ENCODE data around the gene TFIP11.

TFIP11 gene

DNA sequence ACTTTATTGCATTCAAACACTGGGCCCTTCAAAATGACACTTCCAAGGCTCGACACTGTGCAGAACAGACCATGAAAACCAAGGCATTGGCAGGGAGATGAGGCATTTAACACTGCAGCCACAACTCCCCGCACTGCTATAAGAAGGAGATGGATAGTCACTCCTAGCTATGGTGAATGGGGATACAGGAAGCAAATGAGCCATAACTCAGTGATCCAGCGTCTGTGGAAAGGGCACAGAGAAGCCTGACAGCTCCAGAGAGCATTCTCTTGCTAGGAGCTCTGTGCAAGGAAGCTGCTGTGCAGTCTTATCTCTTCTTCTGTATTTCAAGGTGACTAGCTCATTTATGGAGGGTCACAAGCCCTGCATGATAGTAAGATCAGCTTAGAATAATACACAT, 49.6 kb downstream of the TFIP11 start:
- TF ChIP-seq, protein P1, sequence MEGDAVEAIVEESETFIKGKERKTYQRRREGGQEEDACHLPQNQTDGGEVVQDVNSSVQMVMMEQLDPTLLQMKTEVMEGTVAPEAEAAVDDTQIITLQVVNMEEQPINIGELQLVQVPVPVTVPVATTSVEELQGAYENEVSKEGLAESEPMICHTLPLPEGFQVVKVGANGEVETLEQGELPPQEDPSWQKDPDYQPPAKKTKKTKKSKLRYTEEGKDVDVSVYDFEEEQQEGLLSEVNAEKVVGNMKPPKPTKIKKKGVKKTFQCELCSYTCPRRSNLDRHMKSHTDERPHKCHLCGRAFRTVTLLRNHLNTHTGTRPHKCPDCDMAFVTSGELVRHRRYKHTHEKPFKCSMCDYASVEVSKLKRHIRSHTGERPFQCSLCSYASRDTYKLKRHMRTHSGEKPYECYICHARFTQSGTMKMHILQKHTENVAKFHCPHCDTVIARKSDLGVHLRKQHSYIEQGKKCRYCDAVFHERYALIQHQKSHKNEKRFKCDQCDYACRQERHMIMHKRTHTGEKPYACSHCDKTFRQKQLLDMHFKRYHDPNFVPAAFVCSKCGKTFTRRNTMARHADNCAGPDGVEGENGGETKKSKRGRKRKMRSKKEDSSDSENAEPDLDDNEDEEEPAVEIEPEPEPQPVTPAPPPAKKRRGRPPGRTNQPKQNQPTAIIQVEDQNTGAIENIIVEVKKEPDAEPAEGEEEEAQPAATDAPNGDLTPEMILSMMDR (IDR thresholded peaks at IDR 0.05; ENCODE audit: low read depth, low read length, missing control alignments), result no peak
- DNase-seq (ENCODE audit: low read depth), result no peak
- no peak overlapping the region for H3K4me3 ChIP-seq (ENCODE audit: low read depth, low read length)

DNA sequence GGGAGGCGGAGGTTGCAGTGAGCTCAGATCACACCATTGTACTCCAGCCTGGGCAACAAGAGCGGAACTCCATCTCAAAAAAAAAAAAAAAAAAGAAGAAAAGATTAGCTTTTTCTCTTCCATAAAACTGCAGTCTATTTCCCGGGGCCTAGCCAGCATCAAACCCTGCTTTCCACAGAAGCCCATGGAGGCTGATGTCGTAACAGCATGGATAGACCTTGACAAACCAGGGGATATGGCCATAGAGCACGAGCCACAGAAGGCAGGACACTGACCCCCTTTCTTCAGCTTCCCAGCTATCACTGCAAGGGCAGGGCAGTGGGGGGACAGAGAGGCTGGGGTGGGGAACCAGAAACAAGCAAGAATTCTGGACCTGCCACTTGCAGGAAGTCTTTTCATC, 50.2 kb downstream of the TFIP11 start:
- TF ChIP-seq, protein P1 (IDR thresholded peaks at IDR 0.05; ENCODE audit: low read depth, low read length, missing control alignments), result no peak
- DNase-seq (ENCODE audit: low read depth), result no peak
- no peak overlapping the region for H3K4me3 ChIP-seq (ENCODE audit: low read depth, low read length)

DNA sequence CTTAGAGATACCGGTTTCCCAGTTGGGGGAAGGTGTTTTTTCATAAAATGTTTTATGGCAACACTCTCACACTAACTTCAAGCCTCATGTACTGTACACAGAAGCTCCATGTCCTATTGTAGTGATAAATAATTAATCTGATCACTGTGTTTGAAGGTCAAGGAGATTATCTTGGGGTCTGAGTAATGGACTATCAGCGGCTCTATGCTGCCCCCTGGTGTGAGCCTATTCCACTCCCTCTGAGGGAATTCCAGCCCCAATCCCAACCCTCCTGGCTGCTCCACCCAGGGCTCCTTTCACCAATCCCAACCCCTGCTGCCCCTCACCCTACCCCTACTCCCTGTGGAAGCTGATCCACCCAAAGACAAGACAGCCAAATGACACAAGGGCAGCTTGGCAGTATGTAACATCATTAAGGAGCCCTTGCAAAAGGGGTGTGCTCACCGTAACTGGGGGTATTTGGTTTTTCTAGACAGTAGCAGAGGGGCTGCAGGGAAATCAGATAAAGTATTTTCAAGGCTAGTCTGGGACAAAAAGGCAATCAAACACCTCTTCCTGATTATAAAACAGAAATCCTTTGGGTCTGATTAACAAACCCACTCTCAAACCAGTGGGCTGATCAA, 51.0 kb downstream of the TFIP11 start:
- no peak for DNase-seq (ENCODE audit: low read depth)
- no peak overlapping the region for H3K4me3 ChIP-seq (ENCODE audit: low read depth, low read length)
- TF ChIP-seq, protein P1 (IDR thresholded peaks at IDR 0.05; ENCODE audit: low read depth, low read length, missing control alignments), result peak; percentile 85

DNA sequence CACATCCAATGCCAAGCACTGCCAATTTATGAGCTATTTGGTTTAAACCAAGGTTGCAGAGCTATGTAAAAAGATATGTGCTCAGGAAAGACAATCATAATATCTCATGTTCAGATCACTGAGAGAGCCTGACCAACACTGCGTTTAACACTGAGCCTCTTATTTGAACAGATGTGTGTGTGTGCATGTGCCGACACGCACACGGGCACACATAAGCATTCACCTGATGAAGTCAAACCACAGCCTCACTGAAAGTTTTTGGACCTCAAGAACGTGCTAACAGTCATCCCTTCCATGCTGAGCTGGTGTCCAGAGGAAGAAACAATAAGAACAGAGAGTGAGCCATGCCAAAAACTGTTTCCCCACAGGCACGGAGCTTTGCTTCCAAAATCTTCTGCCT, 52.1 kb downstream of the TFIP11 start:
- no peak overlapping the region for H3K4me3 ChIP-seq (ENCODE audit: low read depth, low read length)
- TF ChIP-seq, protein P1 (IDR thresholded peaks at IDR 0.05; ENCODE audit: low read depth, low read length, missing control alignments), result no peak
- DNase-seq (ENCODE audit: low read depth), result no peak

DNA sequence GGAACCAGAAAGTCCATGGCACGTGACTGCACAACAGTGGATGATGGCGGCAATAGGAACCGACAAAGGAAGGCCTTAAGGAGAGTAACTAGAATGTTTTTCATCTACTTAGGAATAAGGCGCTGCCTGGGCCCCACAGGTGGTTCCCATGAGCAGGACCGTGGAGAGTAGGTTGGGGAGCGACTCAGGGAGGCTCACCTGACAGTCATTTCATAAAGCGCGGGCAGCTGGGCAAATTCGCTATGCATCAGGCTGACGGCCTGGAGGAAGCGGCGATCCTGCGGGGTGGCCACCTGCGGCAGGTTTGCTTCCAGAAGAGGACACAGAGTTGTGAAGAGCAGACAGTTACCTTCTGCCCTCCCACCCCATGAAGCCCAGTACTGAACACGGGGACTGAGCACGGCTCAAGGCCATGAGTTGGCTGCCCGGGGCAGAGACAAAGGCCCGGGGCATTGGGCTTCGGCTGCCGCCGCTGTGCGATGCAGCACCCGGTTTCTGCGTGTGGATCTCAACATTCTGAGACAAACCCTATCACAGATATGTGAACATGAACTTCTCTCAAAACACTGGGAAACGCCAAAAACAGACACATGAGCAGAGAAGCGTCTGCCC, 54.5 kb downstream of the TFIP11 start:
- TF ChIP-seq, protein P1 (IDR thresholded peaks at IDR 0.05; ENCODE audit: low read depth, low read length, missing control alignments), result no peak
- no peak for DNase-seq (ENCODE audit: low read depth)

DNA sequence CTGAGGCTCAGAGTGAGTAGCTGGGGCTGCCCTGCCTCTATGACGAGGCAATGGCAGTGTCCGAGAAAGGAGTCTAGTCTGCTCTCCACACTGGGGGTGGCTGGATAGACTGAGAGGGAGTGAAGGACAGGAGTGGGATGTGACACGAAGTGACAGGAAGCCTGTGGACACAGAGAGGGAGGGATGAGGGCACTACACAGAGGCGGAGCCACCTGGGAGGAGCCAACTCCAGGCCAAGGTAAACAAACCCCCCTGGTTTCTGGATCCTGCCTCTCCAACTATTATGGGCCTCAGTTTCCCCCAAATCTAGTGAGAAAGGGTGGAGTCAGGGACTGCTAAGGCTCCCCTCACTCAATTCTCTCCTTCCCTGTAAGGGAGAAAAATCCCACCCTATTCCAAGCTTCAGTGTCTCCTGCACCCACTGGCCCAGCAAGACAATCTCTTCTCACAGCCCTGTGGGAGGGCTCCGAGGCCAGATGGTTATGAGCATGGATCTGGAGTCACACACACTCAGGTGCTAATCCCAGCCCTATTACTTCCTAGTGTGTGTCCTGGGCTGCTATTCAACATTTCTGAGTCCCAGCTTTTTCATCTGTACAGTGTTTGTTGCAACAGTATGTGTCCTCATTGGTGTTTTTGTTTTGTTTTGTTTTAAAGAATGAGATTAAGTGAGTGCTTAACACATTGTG, 58.3 kb downstream of the TFIP11 start:
- TF ChIP-seq, protein P1 (IDR thresholded peaks at IDR 0.05; ENCODE audit: low read depth, low read length, missing control alignments), result no peak

More for the DNA sequence above, 54.5 kb downstream of the TFIP11 start:
- H3K4me3 ChIP-seq (ENCODE audit: low read depth, low read length), result no peak overlapping the region

More for the DNA sequence above, 58.3 kb downstream of the TFIP11 start:
- DNase-seq (ENCODE audit: low read depth), result no peak
- no peak overlapping the region for H3K4me3 ChIP-seq (ENCODE audit: low read depth, low read length)

All from GM12864 (cell line).